Tibial artery (tissue), 4 donors: ENCODE results near the gene MADD.
A peak's percentile ranks its signal among the peaks of the same experiment; 100 is the strongest.

ENCODE experiments used
- DNase-seq, 2 donors: peaks; one replicate each; pipeline ENCODE4 v3.0.0-alpha.2; 2019
- H3K27ac ChIP-seq, 2 donors: fragments of 200-600 bp; sonication (generic) in 1 of 2; 1 replicate in 1 of 2; 2 replicates in 1 of 2; pipeline ENCODE4 v1.5.1; 2018 to 2019; ENCODE audit warnings: mild to moderate bottlenecking in 1 of 2
- H3K27me3 ChIP-seq, 2 donors: fragments of 200-600 bp; sonication (generic) in 1 of 2; one replicate each; pipeline versions ENCODE4 v1.5.1 to v1.6.0; 2016 to 2019
- H3K36me3 ChIP-seq, 3 donors: fragments of 200-600 bp; sonication (generic) in 2 of 3; one replicate each; pipeline ENCODE4 v1.5.1; 2016 to 2019; ENCODE audit warnings: mild to moderate bottlenecking in 2 of 3
- H3K4me1 ChIP-seq, 4 donors: fragments of 200-600 bp; sonication (generic) in 2 of 4; 1 replicate in 3 of 4; 2 replicates in 1 of 4; pipeline ENCODE4 v1.5.1; 2016 to 2019
- H3K4me3 ChIP-seq, 2 donors: fragments of 200-600 bp; sonication (generic) in 1 of 2; 1 replicate in 1 of 2; 2 replicates in 1 of 2; pipeline ENCODE4 v1.5.1; 2018 to 2019; ENCODE audit warnings: mild to moderate bottlenecking in 2 of 2
- H3K9me3 ChIP-seq, 3 donors: fragments of 200-600 bp; sonication (generic) in 1 of 3; one replicate each; pipeline ENCODE4 v1.5.1; 2016 to 2019
- CTCF ChIP-seq, 2 experiments: fragments of 200-600 bp in 1 of 2; fragments of 450-650 bp in 1 of 2; IDR thresholded peaks; one replicate each; pipeline ENCODE4 v1.5.1; 2017 to 2019; ENCODE audit warnings: antibody characterized with exemption in 2 of 2, mild to moderate bottlenecking in 1 of 2, moderate library complexity in 1 of 2
- intact Hi-C: fragments of 100-400 bp; cut with DNase I; formaldehyde crosslinking; loops from one replicate; pipeline ENCODE4 v1.15.0; 2023; ENCODE audit warnings: low total_unique reads

Gene MADD

GRCh38 chr11:47350315-47350714 is 80.4 kb downstream of the MADD start:
- no peak for DNase-seq
- TF ChIP-seq CTCF (IDR thresholded peaks at IDR 0.05), result no peak
- intact Hi-C loops, result loop anchor here (5.0 to 10.0 kb wide), 2 partner anchors 173 to 456 kb away; partner anchors contain the start of gene ARFGAP2
- Histone ChIP-seq H3K27me3 (no peaks in the 10 kb centered on the region), H3K9me3 (no peaks in the 10 kb centered on the region), H3K4me3 (no peak overlapping the region), H3K36me3 (no peaks in the 10 kb centered on the region), H3K27ac (no peak overlapping the region), H3K4me1 (peaks cover 0 to 8% (median 3%) of the 10 kb centered on the region in 4 donors)

- peaks cover 0 to 11% (median 4%) of the 10 kb centered on the region in 4 donors for H3K4me1 ChIP-seq
- no peak for DNase-seq
- no peaks in the 10 kb centered on the region for H3K9me3 ChIP-seq
- no peak overlapping the region for H3K4me3 ChIP-seq
- intact Hi-C loops, result loop anchor here (5.0 to 10.0 kb wide), 2 partner anchors 174 to 457 kb away; partner anchors contain the start of gene ARFGAP2
- no peak for TF ChIP-seq CTCF (IDR thresholded peaks at IDR 0.05)
- H3K27ac ChIP-seq, result no peak overlapping the region
- no peaks in the 10 kb centered on the region for H3K27me3 ChIP-seq
- no peaks in the 10 kb centered on the region for H3K36me3 ChIP-seq
Measured at GRCh38 chr11:47351156-47352126, 81.5 kb downstream of the MADD start.

DNA sequence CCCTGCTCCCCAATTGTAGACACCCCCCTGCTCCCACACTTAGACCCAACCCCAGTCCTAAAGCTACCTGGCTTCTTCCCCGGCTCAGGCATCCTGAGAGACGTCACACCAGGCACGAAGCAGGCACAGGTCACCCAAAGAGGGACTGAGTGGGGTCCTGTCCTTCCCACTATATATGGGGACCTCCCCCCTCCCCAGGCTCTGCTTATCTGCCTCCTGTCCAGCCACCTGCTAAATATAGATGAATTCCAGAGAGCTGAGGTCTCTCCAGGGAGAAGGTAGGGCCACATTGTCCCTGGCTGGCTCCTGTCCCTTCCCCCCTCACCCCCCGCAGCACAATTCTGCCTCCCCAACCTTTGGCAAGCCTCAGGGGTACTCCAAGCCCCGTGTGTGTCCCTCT is 82.6 kb downstream of the MADD start, which contains the start of gene MYBPC3:
Gene MYBPC3 (minus strand): TSS at position 147 of the 400 bp plus-strand sequence. CDS start 55 bp downstream, at position 92.
- intact Hi-C loops, result loop anchor here (5.0 to 10.0 kb wide), 2 partner anchors 175 to 458 kb away; partner anchors contain the start of gene ARFGAP2
- Histone ChIP-seq H3K4me3 (no peak within 1 kb of the TSS), H3K4me1 (peaks cover 0 to 11% (median 4%) of the 10 kb centered on the region in 4 donors), H3K36me3 (no peaks in the 10 kb centered on the region), H3K27me3 (no peaks in the 10 kb centered on the region), H3K9me3 (no peaks in the 10 kb centered on the region), H3K27ac (no peak within 1 kb of the TSS)
- no peak for TF ChIP-seq CTCF (IDR thresholded peaks at IDR 0.05)
- DNase-seq, result no peak

GRCh38 chr11:47353978-47354774 is 84.2 kb downstream of the MADD start:
- H3K4me3 ChIP-seq, result no peak overlapping the region
- peak overlapping the region in 1 of 2 donors; percentile 39 for H3K27ac ChIP-seq
- no peak for TF ChIP-seq CTCF (IDR thresholded peaks at IDR 0.05)
- DNase-seq, result no peak
- no peaks in the 10 kb centered on the region for H3K27me3 ChIP-seq
- intact Hi-C loops, result loop anchor here (2.0 to 10.0 kb wide), 3 partner anchors 95 to 459 kb away; partner anchors contain the start of gene ARFGAP2
- no peaks in the 10 kb centered on the region for H3K36me3 ChIP-seq
- H3K4me1 ChIP-seq, result peaks cover 0 to 11% (median 4%) of the 10 kb centered on the region in 4 donors
- H3K9me3 ChIP-seq, result no peaks in the 10 kb centered on the region

GRCh38 chr11:47354913-47355282 is 85.0 kb downstream of the MADD start:
- DNase-seq, result no peak
- no peak for TF ChIP-seq CTCF (IDR thresholded peaks at IDR 0.05)
- Histone ChIP-seq H3K4me3 (peak overlapping the region; percentile 38 to 54), H3K4me1 (peaks cover 0 to 11% (median 4%) of the 10 kb centered on the region in 4 donors), H3K9me3 (no peaks in the 10 kb centered on the region), H3K27ac (peak overlapping the region in 1 of 2 donors; percentile 39), H3K36me3 (no peaks in the 10 kb centered on the region), H3K27me3 (no peaks in the 10 kb centered on the region)
- intact Hi-C loops, result loop anchor here (2.0 to 10.0 kb wide), 3 partner anchors 96 to 460 kb away; partner anchors contain the start of gene ARFGAP2
